Epithelial cell of proximal tubule (primary cell): ENCODE measurements around the gene IFITM2. TPM values are rescaled to one million over a fixed set of nuclear protein-coding genes. Genes with fewer than 3 reads are reported as not detected.

Experiments
- DNase-seq: peaks from one replicate; pipeline ENCODE4 v3.0.0-alpha.2; 2011; ENCODE audit warnings: low read depth
- H3K4me3 ChIP-seq: 2 replicates; pipeline ENCODE4 v1.5.1; 2011; ENCODE audit warnings: low read depth, mild to moderate bottlenecking, low read length
- CTCF ChIP-seq: conservative IDR thresholded peaks from 2 replicates; pipeline ENCODE4 v1.5.1; 2012; ENCODE audit warnings: low read depth, mild to moderate bottlenecking, low read length
- total RNA-seq: library from RNA; depleted of rRNA; stranded (reverse); fragments of >200 nt; gene quantifications from 2 replicates; pipeline ENCODE4 v1.2.3, GENCODE V29; 2015

IFITM2 gene
- total RNA-seq, 1 donor from 2014 or later = 177 TPM

- H3K4me3 ChIP-seq = no peak overlapping the region
- no peak for TF ChIP-seq CTCF
- no peak for DNase-seq
Measured at GRCh38 chr11:357582-357981, 50.0 kb downstream of the IFITM2 start.

GRCh38 chr11:358129-358800, 50.6 kb downstream of the IFITM2 start:
- no peak for DNase-seq
- no peak for TF ChIP-seq CTCF
- no peak overlapping the region for H3K4me3 ChIP-seq

Other genes starting within 250 kb of the IFITM2 start
- gene SCGB1C1, start 114.7 kb upstream of the IFITM2 start, total RNA-seq = not detected in 2 replicates
- 15.2 and 23.7 TPM in 2 replicates for gene BET1L, start 100.4 kb upstream of the IFITM2 start, total RNA-seq
- gene RIC8A, start 100.1 kb upstream of the IFITM2 start, total RNA-seq = 116 and 143 TPM in 2 replicates
- gene SIRT3, start 71.5 kb upstream of the IFITM2 start, total RNA-seq = 5.5 and 11.8 TPM in 2 replicates
- 222 and 249 TPM in 2 replicates for gene PSMD13, start 70.8 kb upstream of the IFITM2 start, total RNA-seq
- gene NLRP6, start 29.4 kb upstream of the IFITM2 start, total RNA-seq = not detected in 2 replicates
- 7.8 and 13.1 TPM in 2 replicates for gene PGGHG, start 18.7 kb upstream of the IFITM2 start, total RNA-seq
- gene IFITM5, start 8.3 kb upstream of the IFITM2 start, total RNA-seq = not detected in 2 replicates
- 15.7 and 56.8 TPM in 2 replicates for gene IFITM1, start 6.2 kb downstream of the IFITM2 start, total RNA-seq
- gene IFITM3, start 13.0 kb downstream of the IFITM2 start, total RNA-seq = 85.7 and 113 TPM in 2 replicates
- 13.9 and 24.4 TPM in 2 replicates for gene B4GALNT4, start 61.7 kb downstream of the IFITM2 start, total RNA-seq
- gene PKP3, start 86.4 kb downstream of the IFITM2 start, total RNA-seq = 20.6 and 30.7 TPM in 2 replicates
- 52.9 and 83.9 TPM in 2 replicates for gene SIGIRR, start 107.2 kb downstream of the IFITM2 start, total RNA-seq
- 7.7 and 20.1 TPM in 2 replicates for gene ANO9, start 134.2 kb downstream of the IFITM2 start, total RNA-seq
- 53.4 and 66.1 TPM in 2 replicates for gene PTDSS2, start 142.5 kb downstream of the IFITM2 start, total RNA-seq
- gene RNH1, start 199.4 kb downstream of the IFITM2 start, total RNA-seq = 163 and 204 TPM in 2 replicates
- 63.2 and 128 TPM in 2 replicates for gene HRAS, start 227.8 kb downstream of the IFITM2 start, total RNA-seq
- 0.87 and 1.6 TPM in 2 replicates for gene LRRC56, start 229.7 kb downstream of the IFITM2 start, total RNA-seq